ENCODE measurements around the gene GBP3.

GRCh38 chr1:88998716-88999115 is 23.9 kb downstream of the GBP3 start:
- TF ChIP-seq CTCF (IDR thresholded peaks at IDR 0.05; ENCODE audit: low read depth, low read length, poor library complexity, severe bottlenecking) (peak; percentile 38), EZH2phosphoT487 (IDR thresholded peaks at IDR 0.05; ENCODE audit: borderline replicate concordance, low read length) (no peak)
